Fibroblast of villous mesenchyme (primary cell): ENCODE measurements around the gene BASP1. TPM values are rescaled to one million over a fixed set of nuclear protein-coding genes. Genes with fewer than 3 reads are reported as not detected.

Experiments used
- small RNA-seq: library from RNA; depleted of rRNA; stranded (forward); fragments of <200 nt; gene quantifications from one replicate; pipeline ENCODE3, GENCODE V24; 2012
- total RNA-seq: library from RNA; depleted of rRNA; stranded (reverse); fragments of >200 nt; gene quantifications from 2 replicates; pipeline ENCODE4 v1.2.3, GENCODE V29; 2012

Gene BASP1
- total RNA-seq, 1 donor, result 126 TPM

Small RNAs within 50 kb of the gene (small RNA-seq; reads per million reads assigned to genes)
- gene RNU6-1003P, result not detected
